Measurements from ENCODE around the gene ARHGDIA. TPM values are rescaled to one million over a fixed set of nuclear protein-coding genes. Genes with fewer than 3 reads are reported as not detected.

Gene ARHGDIA
- polyA plus RNA-seq, 1 donor from 2014 or later = 16.1 TPM

- Histone ChIP-seq H3K27me3 (ENCODE audit: insufficient read depth, low read depth, low read length) (no peaks in the 10 kb centered on the region), H3K9me3 (ENCODE audit: low read length) (no peaks in the 10 kb centered on the region), H4K20me1 (ENCODE audit: insufficient read depth) (no peaks in the 10 kb centered on the region), H3F3A (ENCODE audit: insufficient read depth, low read length, poor library complexity, severe bottlenecking) (no peaks in the 10 kb centered on the region), H3K36me3 (ENCODE audit: insufficient read depth, low read length) (no peaks in the 10 kb centered on the region), H2AFZ (ENCODE audit: low read depth, low read length) (no peak overlapping the region), H3K4me3 (ENCODE audit: low read length) (no peak overlapping the region), H3K9ac (ENCODE audit: low read length) (no peak overlapping the region), H3K27ac (ENCODE audit: low read length) (no peak overlapping the region), H3K9me2 (ENCODE audit: insufficient read depth, low read length) (no peaks in the 10 kb centered on the region), H3K4me2 (ENCODE audit: low read length) (no peak overlapping the region), H3K79me2 (replicated peaks; ENCODE audit: insufficient read depth, low read length) (peaks cover 10% of the 10 kb centered on the region)
- TF ChIP-seq MXI1 (conservative IDR thresholded peaks at IDR 0.05; ENCODE audit: poor library complexity, severe bottlenecking) = no peak
- TF ChIP-seq TAF1 (IDR thresholded peaks at IDR 0.05; ENCODE audit: low read depth) = no peak
- no peak for TF ChIP-seq CTCF (IDR thresholded peaks at IDR 0.05; ENCODE audit: poor library complexity, severe bottlenecking)
- no peak for TF ChIP-seq SMC3 (conservative IDR thresholded peaks at IDR 0.05; ENCODE audit: poor library complexity)
- TF ChIP-seq EP300 (conservative IDR thresholded peaks at IDR 0.05; ENCODE audit: poor library complexity, severe bottlenecking) = no peak
- TF ChIP-seq RAD21 (conservative IDR thresholded peaks at IDR 0.05) = no peak
- TF ChIP-seq POLR2AphosphoS5 (IDR thresholded peaks at IDR 0.05) = no peak
- TF ChIP-seq EZH2 (IDR thresholded peaks at IDR 0.05; ENCODE audit: borderline replicate concordance, insufficient read depth, low read length, poor library complexity, severe bottlenecking) = no peak
- TF ChIP-seq REST (IDR thresholded peaks at IDR 0.05; ENCODE audit: borderline replicate concordance) = no peak
Measured at GRCh38 chr17:81837641-81838040, 33.5 kb downstream of the ARHGDIA start.

- TF ChIP-seq RAD21 (conservative IDR thresholded peaks at IDR 0.05) (no peak), SMC3 (conservative IDR thresholded peaks at IDR 0.05; ENCODE audit: poor library complexity) (no peak), TAF1 (IDR thresholded peaks at IDR 0.05; ENCODE audit: low read depth) (no peak), EP300 (conservative IDR thresholded peaks at IDR 0.05; ENCODE audit: poor library complexity, severe bottlenecking) (no peak), REST (IDR thresholded peaks at IDR 0.05; ENCODE audit: borderline replicate concordance) (no peak), MXI1 (conservative IDR thresholded peaks at IDR 0.05; ENCODE audit: poor library complexity, severe bottlenecking) (no peak), EZH2 (IDR thresholded peaks at IDR 0.05; ENCODE audit: borderline replicate concordance, insufficient read depth, low read length, poor library complexity, severe bottlenecking) (no peak), POLR2AphosphoS5 (IDR thresholded peaks at IDR 0.05) (no peak), CTCF (IDR thresholded peaks at IDR 0.05; ENCODE audit: poor library complexity, severe bottlenecking) (no peak)
- peaks cover 29% of the 10 kb centered on the region for H3K79me2 ChIP-seq (replicated peaks; ENCODE audit: insufficient read depth, low read length)
- peak within 1 kb of the TSS; percentile 98 for H3K9ac ChIP-seq (ENCODE audit: low read length)
- peak within 1 kb of the TSS; percentile 77 for H3K27ac ChIP-seq (ENCODE audit: low read length)
- no peaks in the 10 kb centered on the region for H3K27me3 ChIP-seq (ENCODE audit: insufficient read depth, low read depth, low read length)
- no peaks in the 10 kb centered on the region for H3F3A ChIP-seq (ENCODE audit: insufficient read depth, low read length, poor library complexity, severe bottlenecking)
- H3K9me2 ChIP-seq (ENCODE audit: insufficient read depth, low read length) = no peaks in the 10 kb centered on the region
- H3K4me2 ChIP-seq (ENCODE audit: low read length) = peak within 1 kb of the TSS; percentile 80
- H3K4me3 ChIP-seq (ENCODE audit: low read length) = peak within 1 kb of the TSS; percentile 97
- no peaks in the 10 kb centered on the region for H3K36me3 ChIP-seq (ENCODE audit: insufficient read depth, low read length)
- H4K20me1 ChIP-seq (ENCODE audit: insufficient read depth) = peaks cover 4% of the 10 kb centered on the region
- H2AFZ ChIP-seq (ENCODE audit: low read depth, low read length) = no peak within 1 kb of the TSS
- H3K9me3 ChIP-seq (ENCODE audit: low read length) = no peaks in the 10 kb centered on the region
Measured at GRCh38 chr17:81834831-81835267, 36.3 kb downstream of the ARHGDIA start, which contains the start of gene PPP1R27. Gene PPP1R27 (minus strand): TSS chr17:81835050. CDS start chr17:81834953, 97 bp downstream.
